K562 (cell line): ENCODE measurements around the gene ZNF106. TPM values are rescaled to one million over a fixed set of nuclear protein-coding genes. Genes with fewer than 3 reads are reported as not detected.

Experiments used
- ATAC-seq: fragments of 200-7000 bp; cut with Tn5 transposase; 3 replicates; pipeline ENCODE4 v1.9.1; 2020; ENCODE audit warnings: moderate library complexity
- BruUV-seq: library from RNA; stranded (reverse); fragments of 400-500 nt; replicated peaks from 2 replicates; lab custom pipeline; 2021; lab: Mats Ljungman, UMichigan
- CTCF ChIA-PET: fragments of 300-600 bp; formaldehyde crosslinking; extraction: SDS; loops from one replicate; lab custom pipeline; 2021; ENCODE audit warnings: low intra/inter-chr PET ratio; lab: Yijun Ruan, JAX
- POLR2A ChIA-PET: fragments of 300-600, 350-650 bp; sonication (Branson Sonifier 250); formaldehyde crosslinking; extraction: SDS; loops from one replicate; lab custom pipeline; 2021; ENCODE audit warnings: antibody characterized with exemption, inconsistent platforms; lab: Yijun Ruan, JAX
- DNase-seq, 4 experiments: peaks; one replicate each; pipeline versions ENCODE4 v3.0.0 to v3.0.0-alpha.2; 2011 to 2018; ENCODE audit warnings: low spot score in 3 of 4, mixed read lengths in 3 of 4; ENCODE audit errors: extremely low read depth in 1 of 4
- FAIRE-seq: peaks from 2 replicates; lab custom pipeline; 2011; peaks lifted over from hg19 to GRCh38; lab: Jason Lieb, UNC
- H2AFZ ChIP-seq: 2 replicates; pipeline ENCODE4 v1.6.0; 2011; ENCODE audit warnings: low read depth, low read length, control low read depth, inconsistent platforms
- H3K27ac ChIP-seq: fragments of 200-600 bp; 3 replicates; pipeline ENCODE4 v1.8.0; 2011; ENCODE audit warnings: low read depth, mild to moderate bottlenecking, control low read depth, inconsistent platforms, low read length, moderate library complexity, mixed read lengths; ENCODE audit errors: extremely low read depth
- H3K27me3 ChIP-seq, 2 experiments: fragments of 300-600 bp in 1 of 2; 2 replicates in 1 of 2; 3 replicates in 1 of 2; pipeline versions ENCODE4 v1.6.0 to v1.8.0; 2011; ENCODE audit warnings: inconsistent platforms in 2 of 2, low read length in 2 of 2, mild to moderate bottlenecking in 1 of 2, mixed read lengths in 1 of 2, moderate library complexity in 1 of 2; ENCODE audit not compliant: control insufficient read depth in 2 of 2, insufficient read depth in 2 of 2
- H3K36me3 ChIP-seq: fragments of 300-600 bp; 3 replicates; pipeline ENCODE4 v1.8.0; 2011; ENCODE audit warnings: mild to moderate bottlenecking, low read length, inconsistent platforms; ENCODE audit not compliant: control insufficient read depth, insufficient read depth
- H3K4me1 ChIP-seq, 2 experiments: fragments of 200-600 bp in 1 of 2; replicated peaks in 1 of 2; 2 replicates in 1 of 2; 3 replicates in 1 of 2; pipeline versions ENCODE4 v1.5.1 to v1.8.0; 2011; ENCODE audit warnings: inconsistent platforms in 2 of 2, low read length in 2 of 2, mild to moderate bottlenecking in 1 of 2, mixed read lengths in 1 of 2, moderate library complexity in 1 of 2; ENCODE audit not compliant: control insufficient read depth in 2 of 2, insufficient read depth in 2 of 2
- H3K4me2 ChIP-seq: 2 replicates; pipeline ENCODE4 v1.6.1; 2011; ENCODE audit warnings: low read length, control low read depth, inconsistent platforms, mixed read lengths; ENCODE audit not compliant: insufficient read depth
- H3K4me3 ChIP-seq: fragments of 200-600 bp; sonication (generic), shearing (Covaris generic); 2 replicates; pipeline ENCODE4 v1.5.1; 2016; ENCODE audit warnings: control low read depth, inconsistent platforms
- H3K79me2 ChIP-seq: fragments of 200-600 bp; 3 replicates; pipeline ENCODE4 v1.8.0; 2011; ENCODE audit warnings: low read length, inconsistent platforms; ENCODE audit not compliant: control insufficient read depth, insufficient read depth
- H3K9ac ChIP-seq, 2 experiments: 2 replicates each; pipeline versions ENCODE4 v1.6.0 to v1.6.1; 2011; ENCODE audit warnings: low read depth in 2 of 2, low read length in 2 of 2, control low read depth in 1 of 2, inconsistent platforms in 1 of 2, mild to moderate bottlenecking in 1 of 2, mixed read lengths in 1 of 2; ENCODE audit not compliant: insufficient read depth in 1 of 2
- H3K9me1 ChIP-seq: one replicate; pipeline ENCODE4 v1.6.0; 2011; ENCODE audit warnings: inconsistent platforms, mild to moderate bottlenecking, low read length, moderate library complexity; ENCODE audit not compliant: control insufficient read depth, insufficient read depth
- H3K9me3 ChIP-seq: replicated peaks from 2 replicates; pipeline ENCODE4 v1.5.1; 2011; ENCODE audit warnings: low read depth, low read length, inconsistent platforms; ENCODE audit not compliant: control insufficient read depth, insufficient read depth
- H4K20me1 ChIP-seq: replicated peaks from 2 replicates; pipeline ENCODE4 v1.6.1; 2011; ENCODE audit warnings: low read length, inconsistent platforms, mixed read lengths; ENCODE audit not compliant: control insufficient read depth, insufficient read depth
- ARID3A ChIP-seq: IDR thresholded peaks from 2 replicates; pipeline ENCODE4 v1.6.1; 2012; ENCODE audit warnings: low read depth, low read length, improper control_type of control experiment, borderline replicate concordance
- ATF7 ChIP-seq: fragments of 450-650 bp; IDR thresholded peaks from 2 replicates; pipeline ENCODE4 v1.7.1; 2014; ENCODE audit warnings: mild to moderate bottlenecking, moderate library complexity
- CHD4 ChIP-seq: fragments of 200-600 bp; sonication (generic); IDR thresholded peaks from 3 replicates; pipeline ENCODE4 v1.6.1; 2012; ENCODE audit warnings: low read depth, mild to moderate bottlenecking, mixed read lengths, low read length, inconsistent platforms; ENCODE audit not compliant: insufficient read depth, insufficient replicate concordance, poor library complexity, severe bottlenecking
- ELF1 ChIP-seq: fragments of 200-800 bp; sonication (Bioruptor generic); IDR thresholded peaks from 2 replicates; pipeline ENCODE4 v1.6.1; 2016; ENCODE audit warnings: missing genetic modification characterization, missing compliant biosample characterization
- FOXJ2 ChIP-seq: fragments of 200-800 bp; sonication (Bioruptor generic); IDR thresholded peaks from 2 replicates; pipeline ENCODE4 v1.6.1; 2016; ENCODE audit warnings: missing genetic modification characterization, missing compliant biosample characterization
- HDAC2 ChIP-seq: fragments of 450-650 bp; IDR thresholded peaks from 2 replicates; pipeline ENCODE4 v1.6.1; 2016; ENCODE audit warnings: mild to moderate bottlenecking
- HINFP ChIP-seq: fragments of 450-650 bp; conservative IDR thresholded peaks from 2 replicates; pipeline ENCODE4 v1.6.1; 2016; ENCODE audit warnings: missing genetic modification characterization, low read depth, mild to moderate bottlenecking, control low read depth, missing compliant biosample characterization
- NFE2 ChIP-seq: IDR thresholded peaks from 2 replicates; pipeline ENCODE4 v1.6.1; 2014; ENCODE audit warnings: antibody characterized with exemption, low read depth
- POLR2A ChIP-seq: fragments of 450-650 bp; conservative IDR thresholded peaks from 2 replicates; pipeline ENCODE4 v1.6.1; 2016
- RBFOX2 ChIP-seq: fragments of 200-400 bp; formaldehyde crosslinking; IDR thresholded peaks from 2 replicates; pipeline ENCODE4 v1.6.1; 2017; ENCODE audit warnings: low read depth, mild to moderate bottlenecking, low read length, moderate library complexity
- SREBF2 ChIP-seq: sonication (generic); formaldehyde crosslinking; IDR thresholded peaks from 2 replicates; pipeline ENCODE4 v1.4.0; 2020; ENCODE audit warnings: mild to moderate bottlenecking, missing genetic modification reagents
- SRSF3 ChIP-seq: fragments of 200-400 bp; formaldehyde crosslinking; IDR thresholded peaks from 2 replicates; pipeline ENCODE4 v1.6.1; 2016; ENCODE audit warnings: mild to moderate bottlenecking, low read length, moderate library complexity; ENCODE audit not compliant: insufficient read depth
- STAG1 ChIP-seq: sonication (generic); formaldehyde crosslinking; IDR thresholded peaks from 2 replicates; pipeline ENCODE4 v1.5.0; 2020; ENCODE audit warnings: missing genetic modification reagents, borderline replicate concordance
- ZFP30 ChIP-seq: fragments of 250-450 bp; sonication (Bioruptor Pico); IDR thresholded peaks from 2 replicates; pipeline ENCODE4 v1.8.0; 2022; ENCODE audit warnings: moderate library complexity, mild to moderate bottlenecking, inconsistent platforms, borderline replicate concordance
- ZNF263 ChIP-seq: sonication (generic); formaldehyde crosslinking; IDR thresholded peaks from 2 replicates; pipeline ENCODE4 v1.8.0; 2022; ENCODE audit warnings: mild to moderate bottlenecking, missing genetic modification reagents, borderline replicate concordance
- ZNF408 ChIP-seq: fragments of 250-450 bp; sonication (Bioruptor Pico); IDR thresholded peaks from 2 replicates; pipeline ENCODE4 v1.4.0; 2020; ENCODE audit warnings: low read depth, mild to moderate bottlenecking, moderate library complexity
- WGBS: fragments of 100-300 bp; shearing (Covaris generic); methylation state at CpG from one replicate; pipeline ENCODE4 v1.1.6; 2016; ENCODE audit warnings: low coverage, mixed read lengths; ENCODE audit not compliant: insufficient coverage; ENCODE audit errors: missing lambda C conversion rate; 5-methylcytosine and 5-hydroxymethylcytosine counted together
- in situ Hi-C: fragments of 300-500 bp; cut with MboI; formaldehyde crosslinking; loops from 4 replicates; pipeline ENCODE4 v1.15.0; 2018; ENCODE audit warnings: inconsistent platforms, mixed read lengths
- intact Hi-C: fragments of 100-400 bp; cut with micrococcal nuclease; formaldehyde crosslinking; loops from 2 replicates; pipeline ENCODE4 v1.14.2; 2022
- polyA plus RNA-seq, 8 experiments: library from polyadenylated mRNA; depleted of rRNA in 4 of 8; stranded (reverse) in 5 of 8; unstranded in 3 of 8; fragments of >200 nt; fragmentation: Nextera tagmentation in 2 of 8; fragmentation: Illumina TruSeq in 1 of 8; extraction: Ambion mirVana in 2 of 8; extraction: Trizol in 1 of 8; gene quantifications; 2 replicates each; pipeline versions ENCODE4 v1.2.1 to v1.2.3, GENCODE V29; 2011 to 2014; ENCODE audit warnings: inconsistent platforms in 1 of 8, missing spikeins in 1 of 8
- total RNA-seq, 7 experiments: library from RNA; depleted of rRNA in 6 of 7; stranded (reverse); fragments of >200 nt in 6 of 7; fragmentation: Illumina TruSeq in 2 of 7; extraction: Trizol in 2 of 7; gene quantifications; 2 replicates each; pipeline versions ENCODE4 v1.2.1 to v1.2.3, GENCODE V29; 2011 to 2021; ENCODE audit warnings: low replicate concordance in 1 of 7
- TF ChIP-seq, protein P1 (sequence below), 2 experiments: IDR thresholded peaks in 1 of 2; conservative IDR thresholded peaks in 1 of 2; 2 replicates each; pipeline ENCODE4 v1.6.1; 2016; ENCODE audit warnings: low read depth in 2 of 2, mild to moderate bottlenecking in 1 of 2, missing compliant biosample characterization in 1 of 2, missing genetic modification characterization in 1 of 2, moderate library complexity in 1 of 2

The ZNF106 gene
- total and polyA plus RNA-seq, 9 of the 15 experiments (the other 6 are each of a cell fraction or from before 2014, with no cell fraction given) = 14.4 to 55.3 (median 33.7) TPM

- Histone ChIP-seq H3K4me1 (no peaks in the 10 kb centered on the region), H3K27ac (no peak overlapping the region), H3K9ac (no peak overlapping the region), H3K9me1 (no peaks in the 10 kb centered on the region), H3K27me3 (no peaks in the 10 kb centered on the region; a peak in 1 of 5 replicates), H4K20me1 (no peaks in the 10 kb centered on the region), H3K4me2 (no peak overlapping the region), H3K9me3 (no peaks in the 10 kb centered on the region), H3K36me3 (no peaks in the 10 kb centered on the region), H3K4me3 (no peak overlapping the region), H2AFZ (peak overlapping the region; percentile 53), H3K79me2 (no peaks in the 10 kb centered on the region)
- BruUV-seq = no TSS peak
- in situ Hi-C loops (no loop called here), intact Hi-C loops (no loop called here)
- FAIRE-seq (peak; percentile 11), ATAC-seq (peak; percentile 87), DNase-seq (peak; percentile 50 to 61 (median 55))
- POLR2A ChIA-PET = no interaction called here
- CTCF ChIA-PET = no interaction called here
- whole genome bisulfite sequencing = 6% methylated on average over 2 of the region's 2 CpGs
- TF ChIP-seq ARID3A (0 out of 2 replicates have a peak, but pooled peaks have one; percentile 36), FOXJ2 (no peak), RBFOX2 (no peak), POLR2A (no peak), HDAC2 (no peak), ZFP30 (no peak), HINFP (tag) (no peak), NFE2 (peak; percentile 96), ZNF408 (CRISPR knock-in tag) (no peak), CHD4 (no peak), SREBF2 (CRISPR knock-in tag) (no peak), STAG1 (no peak), ELF1 (tag) (no peak), SRSF3 (no peak), ATF7 (0 out of 2 replicates have a peak, but pooled peaks have one; percentile 13), ZNF263 (no peak)
- TF ChIP-seq, protein P1, sequence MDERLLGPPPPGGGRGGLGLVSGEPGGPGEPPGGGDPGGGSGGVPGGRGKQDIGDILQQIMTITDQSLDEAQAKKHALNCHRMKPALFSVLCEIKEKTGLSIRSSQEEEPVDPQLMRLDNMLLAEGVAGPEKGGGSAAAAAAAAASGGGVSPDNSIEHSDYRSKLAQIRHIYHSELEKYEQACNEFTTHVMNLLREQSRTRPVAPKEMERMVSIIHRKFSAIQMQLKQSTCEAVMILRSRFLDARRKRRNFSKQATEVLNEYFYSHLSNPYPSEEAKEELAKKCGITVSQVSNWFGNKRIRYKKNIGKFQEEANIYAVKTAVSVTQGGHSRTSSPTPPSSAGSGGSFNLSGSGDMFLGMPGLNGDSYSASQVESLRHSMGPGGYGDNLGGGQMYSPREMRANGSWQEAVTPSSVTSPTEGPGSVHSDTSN (CRISPR knock-in tag; IDR thresholded peaks at IDR 0.05; ENCODE audit: low read depth) = no peak
- TF ChIP-seq, protein P1 (tag; conservative IDR thresholded peaks at IDR 0.05; ENCODE audit: low read depth) = 0 out of 2 replicates have a peak, but pooled peaks have one; percentile 14
Observed at GRCh38 chr15:42371096-42371495, 119.8 kb downstream of the ZNF106 start.
